Cardiac septum (tissue), 1 donor: ENCODE results near the gene CD80. TPM values are rescaled to one million over a fixed set of nuclear protein-coding genes. Genes with fewer than 3 reads are reported as not detected.

Experiments used
- DNase-seq: peaks from one replicate; pipeline ENCODE4 v3.0.0-alpha.2; 2020; ENCODE audit warnings: low spot score
- intact Hi-C: fragments of 100-400 bp; cut with DNase I; formaldehyde crosslinking; loops from one replicate; pipeline ENCODE4 v1.14.0; 2022
- total RNA-seq: library from RNA; stranded (reverse); fragmentation: NEBNext Ultra II Directional; extraction: Animal tissue kit (Norgen Biotek cat#: 25700); gene quantifications from one replicate; pipeline ENCODE4 v1.2.1, GENCODE V29; 2021
- donor health status: DM: no; HTN: no; CAD: no.

The CD80 gene
- total RNA-seq, 1 donor from 2014 or later: 0.46 TPM

DNA sequence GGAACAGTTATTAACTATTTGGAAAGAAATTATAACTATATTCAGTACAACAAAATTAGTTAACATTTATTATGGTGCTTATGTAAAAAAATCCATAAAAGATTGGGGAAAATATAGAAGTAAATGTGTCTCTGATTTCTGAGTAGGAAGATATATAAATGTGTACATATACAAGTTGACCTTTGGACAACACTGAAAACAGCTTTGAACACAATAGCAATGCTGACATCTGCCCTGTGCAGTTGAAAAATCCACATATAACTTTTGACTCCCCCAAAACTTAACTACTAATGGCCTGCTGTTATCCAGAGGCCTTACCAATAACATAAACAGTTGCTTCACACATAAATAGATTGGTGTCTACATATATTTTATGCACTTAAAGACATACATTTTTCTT lies 48.7 kb downstream of the CD80 start:
- DNase-seq: no peak
- intact Hi-C loops: no loop called here

- DNase-seq: no peak
- intact Hi-C loops: no loop called here
Observed at GRCh38 chr3:119508172-119508845, 51.1 kb downstream of the CD80 start.

DNA sequence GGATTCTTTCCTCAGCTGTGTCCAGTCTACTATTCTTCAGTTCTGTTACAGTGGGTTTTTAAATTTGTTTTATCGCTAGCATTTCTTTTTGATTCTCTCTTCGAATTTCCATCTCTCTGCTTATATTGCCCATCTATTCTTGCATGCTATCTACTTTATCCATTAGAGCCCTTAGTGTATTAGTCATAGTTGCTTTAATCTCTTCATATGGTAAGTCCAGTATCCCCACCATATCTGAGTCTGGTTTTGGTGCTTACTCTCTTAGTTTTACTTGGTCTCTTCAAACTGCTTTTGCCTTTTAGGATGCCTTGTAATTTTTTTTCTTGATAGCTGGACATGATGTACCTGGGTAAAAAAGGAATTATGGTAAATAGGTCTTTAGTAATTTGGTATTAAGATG lies 52.0 kb downstream of the CD80 start:
- no peak for DNase-seq
- intact Hi-C loops: no loop called here

DNA sequence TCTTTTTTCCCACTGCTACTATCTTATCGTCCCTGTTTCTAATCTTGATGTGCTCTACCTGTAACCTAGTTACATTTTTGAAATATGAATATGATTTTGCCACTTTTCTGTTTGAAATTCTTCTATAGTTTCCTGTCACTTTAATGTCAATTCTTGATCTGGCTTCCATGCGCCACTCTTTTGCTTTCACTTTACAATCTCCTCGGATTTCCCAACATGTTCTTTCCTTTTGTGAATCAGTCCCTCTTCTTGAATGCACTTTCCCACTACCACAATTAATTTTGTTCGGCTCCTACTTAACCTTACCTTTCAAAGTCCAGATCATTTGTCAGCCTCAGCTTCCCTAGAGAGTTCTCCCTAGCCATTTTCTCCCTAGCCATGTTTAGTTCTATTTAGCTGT lies 52.8 kb downstream of the CD80 start:
- intact Hi-C loops: no loop called here
- DNase-seq: no peak

DNA sequence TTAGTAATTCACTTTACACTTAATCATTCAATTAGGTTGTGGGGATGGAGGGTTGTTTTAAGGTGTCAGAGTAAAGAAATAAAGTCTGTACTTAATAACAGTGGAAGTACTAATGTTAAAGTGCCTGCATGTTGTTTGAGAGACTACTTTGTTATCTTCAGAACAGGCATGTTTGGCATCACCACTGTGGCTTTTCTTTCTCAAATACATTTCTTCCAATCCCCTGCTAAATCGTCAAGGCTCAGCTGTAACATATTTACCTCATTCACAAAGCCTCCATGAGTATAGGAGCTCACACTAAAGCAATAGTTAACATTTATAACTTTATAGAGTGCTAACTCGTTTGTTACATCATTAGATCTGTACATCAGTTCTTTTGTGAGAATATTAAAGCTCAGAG lies 58.5 kb downstream of the CD80 start:
- intact Hi-C loops: no loop called here
- DNase-seq: no peak

DNA sequence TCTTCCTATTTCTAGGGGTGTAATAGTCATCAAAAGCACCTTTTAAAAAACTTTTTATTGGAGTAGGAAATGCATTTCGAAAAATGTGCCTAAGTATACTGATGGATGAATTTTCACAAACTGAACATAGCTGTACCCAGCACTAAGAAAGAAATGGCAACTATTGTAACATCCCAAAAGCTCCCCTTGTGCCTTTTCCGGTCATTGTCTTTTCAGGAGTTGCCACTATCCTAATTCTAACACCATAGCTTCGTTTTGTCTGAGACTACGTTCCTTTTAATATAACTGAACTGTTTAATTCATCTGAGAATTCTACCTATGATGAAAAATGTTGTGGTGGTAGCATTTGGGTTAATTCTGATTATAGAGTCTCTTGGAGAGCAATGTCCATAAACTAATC lies 59.1 kb downstream of the CD80 start:
- intact Hi-C loops: no loop called here
- DNase-seq: no peak

DNA sequence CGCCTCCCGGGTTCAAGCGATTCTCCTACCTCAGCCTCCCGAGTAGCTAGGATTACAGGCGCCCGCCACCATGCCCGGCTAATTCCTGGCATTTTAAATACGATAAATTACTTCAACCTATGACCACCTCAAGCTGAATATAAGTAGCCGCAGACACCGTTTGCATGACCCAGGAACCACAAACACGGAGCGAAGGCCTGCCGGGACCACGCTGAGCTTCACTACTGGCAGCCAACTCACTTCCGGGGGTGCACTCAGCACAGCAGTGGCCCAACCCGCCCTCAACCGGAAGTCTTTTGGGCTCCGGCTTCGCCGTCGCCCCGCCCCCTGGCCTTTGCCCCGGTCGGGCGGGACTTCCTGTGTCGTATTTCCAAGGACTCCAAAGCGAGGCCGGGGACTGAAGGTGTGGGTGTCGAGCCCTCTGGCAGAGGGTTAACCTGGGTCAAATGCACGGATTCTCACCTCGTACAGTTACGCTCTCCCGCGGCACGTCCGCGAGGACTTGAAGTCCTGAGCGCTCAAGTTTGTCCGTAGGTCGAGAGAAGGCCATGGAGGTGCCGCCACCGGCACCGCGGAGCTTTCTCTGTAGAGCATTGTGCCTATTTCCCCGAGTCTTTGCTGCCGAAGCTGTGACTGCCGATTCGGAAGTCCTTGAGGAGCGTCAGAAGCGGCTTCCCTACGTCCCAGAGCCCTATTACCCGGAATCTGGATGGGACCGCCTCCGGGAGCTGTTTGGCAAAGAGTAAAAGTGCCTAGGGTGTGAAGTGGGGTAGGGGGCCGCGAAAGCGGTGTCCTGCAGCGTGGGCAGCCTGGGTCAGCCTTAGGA lies 61.0 kb downstream of the CD80 start, which contains the start of gene TIMMDC1:
TIMMDC1 (plus strand) TSS at position 362 of the 826 bp plus-strand sequence; CDS start at position 549, 187 bp downstream.
- intact Hi-C loops: loop anchor here (1.0 to 5.0 kb wide), 2 partner anchors 35 to 179 kb away; partner anchors contain the start of genes COX17 and TMEM39A

DNA sequence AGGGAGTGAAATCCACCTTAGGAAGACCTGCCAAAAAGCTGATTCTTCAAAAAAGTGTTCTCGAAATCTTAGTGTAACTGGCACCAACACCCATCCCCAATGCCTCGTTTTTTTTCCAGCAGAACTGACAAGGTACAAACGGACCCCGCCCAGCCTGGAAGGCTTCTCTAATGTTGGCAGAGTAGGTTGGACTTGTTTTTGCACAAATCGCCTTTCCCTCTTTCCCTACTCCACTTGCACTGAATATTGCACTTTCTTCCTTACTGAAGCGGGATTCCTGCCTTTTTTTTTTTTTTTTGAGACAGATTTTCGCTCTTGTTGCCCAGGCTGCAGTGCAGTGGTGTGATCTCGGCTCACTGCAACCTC lies 61.6 kb downstream of the CD80 start:
- DNase-seq: no peak
- intact Hi-C loops: loop anchor here (1.0 to 5.0 kb wide), 2 partner anchors 35 to 179 kb away; partner anchors contain the start of genes COX17 and TMEM39A

More for the DNA sequence above, 61.0 kb downstream of the CD80 start, which contains the start of gene TIMMDC1:
- peak; percentile 99 for DNase-seq

DNA sequence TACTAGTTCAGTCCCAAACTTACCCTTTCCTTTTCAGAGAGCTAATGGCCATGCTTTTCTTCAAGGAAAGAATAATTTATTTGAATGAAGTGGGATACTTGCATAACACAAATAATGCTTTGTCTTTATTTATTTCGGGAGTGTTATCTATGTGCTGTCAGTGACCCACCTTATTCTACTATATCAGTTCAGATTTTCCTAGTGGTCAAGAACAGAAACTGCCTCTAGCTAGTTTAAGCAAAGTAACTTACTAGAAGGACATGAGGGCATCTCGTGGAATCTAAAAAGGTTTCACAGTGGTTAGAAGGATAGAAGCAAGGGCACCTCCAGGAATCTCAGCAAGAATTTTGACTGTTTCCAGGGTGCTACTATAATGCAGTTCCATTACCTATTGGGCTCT lies 64.8 kb downstream of the CD80 start:
- intact Hi-C loops: no loop called here

DNA sequence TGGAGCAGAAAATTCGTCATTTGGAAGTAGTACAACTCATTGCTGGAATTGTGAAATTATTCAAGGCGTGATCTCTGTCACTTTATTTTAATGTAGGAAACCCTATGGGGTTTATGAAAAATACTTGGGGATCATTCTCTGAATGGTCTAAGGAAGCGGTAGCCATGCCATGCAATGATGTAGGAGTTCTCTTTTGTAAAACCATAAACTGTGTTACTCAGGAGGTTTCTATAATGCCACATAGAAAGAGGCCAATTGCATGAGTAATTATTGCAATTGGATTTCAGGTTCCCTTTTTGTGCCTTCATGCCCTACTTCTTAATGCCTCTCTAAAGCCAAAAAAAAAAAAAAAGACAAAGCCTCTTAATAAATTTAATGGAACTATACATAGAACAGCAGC lies 66.6 kb downstream of the CD80 start:
- no peak for DNase-seq
- intact Hi-C loops: no loop called here

More for the DNA sequence above, 64.8 kb downstream of the CD80 start:
- DNase-seq: no peak

DNA sequence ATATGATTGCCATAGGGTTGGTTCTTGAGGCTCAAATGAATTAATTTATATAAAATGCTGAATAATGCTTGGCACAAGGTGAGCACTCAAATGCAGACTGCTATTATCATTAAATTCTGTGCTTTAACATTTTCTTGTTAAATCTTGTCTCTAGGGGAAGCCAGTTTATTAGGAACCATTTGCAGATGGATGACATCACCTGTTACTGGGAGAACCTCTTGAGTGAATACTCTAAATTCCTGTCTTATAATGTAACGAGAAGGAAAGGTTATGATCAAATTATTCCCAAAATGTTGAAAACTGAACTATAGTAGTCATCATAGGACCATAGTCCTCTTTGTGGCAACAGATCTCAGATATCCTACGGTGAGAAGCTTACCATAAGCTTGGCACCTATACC lies 67.3 kb downstream of the CD80 start:
- intact Hi-C loops: no loop called here
- DNase-seq: no peak

- intact Hi-C loops: no loop called here
- DNase-seq: no peak
Observed at GRCh38 chr3:119490153-119490552, 69.3 kb downstream of the CD80 start.

- intact Hi-C loops: no loop called here
- no peak for DNase-seq
Observed at GRCh38 chr3:119485563-119485962, 73.9 kb downstream of the CD80 start.

GRCh38 chr3:119483101-119483500 lies 76.3 kb downstream of the CD80 start:
- intact Hi-C loops: no loop called here
- no peak for DNase-seq

- no peak for DNase-seq
- intact Hi-C loops: no loop called here
Observed at GRCh38 chr3:119481079-119481478, 78.3 kb downstream of the CD80 start.

Other genes with a start within 250 kb of the CD80 start
- 18.3 TPM for gene TMEM39A, start 96.0 kb downstream of the CD80 start, total RNA-seq
- gene POGLUT1, start 90.7 kb downstream of the CD80 start, total RNA-seq: 4.9 TPM
- gene TIMMDC1, start 61.1 kb downstream of the CD80 start, total RNA-seq: 211 TPM
- gene ADPRH, start 19.9 kb upstream of the CD80 start, total RNA-seq: 10.9 TPM
- gene PLA1A, start 38.3 kb upstream of the CD80 start, total RNA-seq: 2.0 TPM
- gene POPDC2, start 101.0 kb upstream of the CD80 start, total RNA-seq: 702 TPM
- gene COX17, start 117.8 kb upstream of the CD80 start, total RNA-seq: 130 TPM
- 0.57 TPM for gene CFAP91, start 143.4 kb upstream of the CD80 start, total RNA-seq
- 0.08 TPM for gene NR1I2, start 222.5 kb upstream of the CD80 start, total RNA-seq